Measurements from ENCODE around the gene FAR2. TPM values are rescaled to one million over a fixed set of nuclear protein-coding genes. Genes with fewer than 3 reads are reported as not detected.

The FAR2 gene
- total and polyA plus RNA-seq, 2 of the 13 experiments (the other 11 are each of a cell fraction or from before 2014, with no cell fraction given): not detected

DNA sequence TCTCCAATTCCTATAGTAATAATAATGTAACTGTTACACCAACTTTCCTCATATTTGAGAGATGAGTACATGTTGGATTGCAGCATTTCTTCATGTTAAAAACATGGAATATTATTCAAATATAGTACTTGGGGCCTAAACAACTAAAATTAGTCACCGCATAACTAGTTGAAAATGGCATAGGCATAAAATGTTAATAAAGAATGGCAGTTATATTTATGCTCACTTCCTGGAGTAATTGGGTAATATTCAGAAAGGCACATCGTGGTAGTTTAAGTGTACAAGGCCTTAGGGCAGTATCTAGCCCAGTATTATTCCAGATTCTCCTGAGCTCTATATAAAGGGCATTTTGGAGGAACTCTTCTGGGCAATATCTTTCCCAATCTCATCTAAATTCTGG lies 185.9 kb downstream of the FAR2 start:
- 98% methylated on average over 2 of the region's 2 CpGs for WGBS (ENCODE audit: low lambda C conversion rate)
- in situ Hi-C loops (cut with HindIII; ENCODE audit: extremely low pct_ligation_motif_present, low pct_unique_long_range_greater_than_20kb): no loop called here
- Histone ChIP-seq H3K27me3 (ENCODE audit: control insufficient read depth in 1 of 2, insufficient read depth in 2 of 2, low read length in 2 of 2) (no peaks in the 10 kb centered on the region), H3K4me3 (replicated peaks in 1 of 3; ENCODE audit: insufficient read depth in 1 of 3, low read depth in 2 of 3, low read length in 3 of 3) (no peak overlapping the region), H3K36me3 (replicated peaks in 1 of 2; ENCODE audit: control insufficient read depth in 1 of 2, insufficient read depth in 2 of 2, low read length in 2 of 2) (no peaks in the 10 kb centered on the region), H3K9me3 (ENCODE audit: low read length) (no peaks in the 10 kb centered on the region), H3K4me2 (ENCODE audit: low read depth, low read length) (no peak overlapping the region), H3K9ac (ENCODE audit: insufficient read depth, low read depth, low read length) (no peak overlapping the region), H3K79me2 (ENCODE audit: insufficient read depth, low read length) (no peaks in the 10 kb centered on the region), H3K4me1 (ENCODE audit: insufficient read depth, low read length) (no peaks in the 10 kb centered on the region), H3K27ac (ENCODE audit: extremely low read length, insufficient read depth, low read length) (no peak overlapping the region), H4K20me1 (ENCODE audit: insufficient read depth, low read length) (no peaks in the 10 kb centered on the region), H2AFZ (ENCODE audit: low read length) (no peak overlapping the region)
- ChIA-PET POLR2A (no interaction called here), CTCF (ENCODE audit: low intra/inter-chr PET ratio, low total read pairs) (no interaction called here)
- no peak for ATAC-seq
- no TSS peak for BruUV-seq (replicated peaks)
- TF ChIP-seq ZNF782 (CRISPR knock-in tag; IDR thresholded peaks at IDR 0.05; ENCODE audit: borderline replicate concordance) (no peak), ZNF101 (CRISPR knock-in tag; IDR thresholded peaks at IDR 0.05; ENCODE audit: borderline replicate concordance, low read depth) (no peak), THYN1 (CRISPR knock-in tag; IDR thresholded peaks at IDR 0.05; ENCODE audit: borderline replicate concordance, low read depth) (no peak), SP2 (CRISPR knock-in tag; IDR thresholded peaks at IDR 0.05) (no peak), ZNF552 (CRISPR knock-in tag; IDR thresholded peaks at IDR 0.05; ENCODE audit: borderline replicate concordance) (no peak), NFYB (CRISPR knock-in tag; IDR thresholded peaks at IDR 0.05) (no peak), NPAS2 (CRISPR knock-in tag; IDR thresholded peaks at IDR 0.05; ENCODE audit: borderline replicate concordance) (no peak), MAFF (IDR thresholded peaks at IDR 0.05; ENCODE audit: low read depth, low read length) (no peak), ZKSCAN5 (CRISPR knock-in tag; IDR thresholded peaks at IDR 0.05) (no peak), ISX (CRISPR knock-in tag; conservative IDR thresholded peaks at IDR 0.05) (no peak), ZMYM4 (CRISPR knock-in tag; IDR thresholded peaks at IDR 0.05) (no peak), ZFP82 (CRISPR knock-in tag; IDR thresholded peaks at IDR 0.05; ENCODE audit: borderline replicate concordance) (no peak), ZNF841 (CRISPR knock-in tag; IDR thresholded peaks at IDR 0.05; ENCODE audit: borderline replicate concordance) (no peak), ZNF563 (CRISPR knock-in tag; IDR thresholded peaks at IDR 0.05) (no peak)
- TF ChIP-seq, protein P1, sequence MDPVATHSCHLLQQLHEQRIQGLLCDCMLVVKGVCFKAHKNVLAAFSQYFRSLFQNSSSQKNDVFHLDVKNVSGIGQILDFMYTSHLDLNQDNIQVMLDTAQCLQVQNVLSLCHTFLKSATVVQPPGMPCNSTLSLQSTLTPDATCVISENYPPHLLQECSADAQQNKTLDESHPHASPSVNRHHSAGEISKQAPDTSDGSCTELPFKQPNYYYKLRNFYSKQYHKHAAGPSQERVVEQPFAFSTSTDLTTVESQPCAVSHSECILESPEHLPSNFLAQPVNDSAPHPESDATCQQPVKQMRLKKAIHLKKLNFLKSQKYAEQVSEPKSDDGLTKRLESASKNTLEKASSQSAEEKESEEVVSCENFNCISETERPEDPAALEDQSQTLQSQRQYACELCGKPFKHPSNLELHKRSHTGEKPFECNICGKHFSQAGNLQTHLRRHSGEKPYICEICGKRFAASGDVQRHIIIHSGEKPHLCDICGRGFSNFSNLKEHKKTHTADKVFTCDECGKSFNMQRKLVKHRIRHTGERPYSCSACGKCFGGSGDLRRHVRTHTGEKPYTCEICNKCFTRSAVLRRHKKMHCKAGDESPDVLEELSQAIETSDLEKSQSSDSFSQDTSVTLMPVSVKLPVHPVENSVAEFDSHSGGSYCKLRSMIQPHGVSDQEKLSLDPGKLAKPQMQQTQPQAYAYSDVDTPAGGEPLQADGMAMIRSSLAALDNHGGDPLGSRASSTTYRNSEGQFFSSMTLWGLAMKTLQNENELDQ (CRISPR knock-in tag; IDR thresholded peaks at IDR 0.05; ENCODE audit: borderline replicate concordance): no peak
- TF ChIP-seq, protein P2, sequence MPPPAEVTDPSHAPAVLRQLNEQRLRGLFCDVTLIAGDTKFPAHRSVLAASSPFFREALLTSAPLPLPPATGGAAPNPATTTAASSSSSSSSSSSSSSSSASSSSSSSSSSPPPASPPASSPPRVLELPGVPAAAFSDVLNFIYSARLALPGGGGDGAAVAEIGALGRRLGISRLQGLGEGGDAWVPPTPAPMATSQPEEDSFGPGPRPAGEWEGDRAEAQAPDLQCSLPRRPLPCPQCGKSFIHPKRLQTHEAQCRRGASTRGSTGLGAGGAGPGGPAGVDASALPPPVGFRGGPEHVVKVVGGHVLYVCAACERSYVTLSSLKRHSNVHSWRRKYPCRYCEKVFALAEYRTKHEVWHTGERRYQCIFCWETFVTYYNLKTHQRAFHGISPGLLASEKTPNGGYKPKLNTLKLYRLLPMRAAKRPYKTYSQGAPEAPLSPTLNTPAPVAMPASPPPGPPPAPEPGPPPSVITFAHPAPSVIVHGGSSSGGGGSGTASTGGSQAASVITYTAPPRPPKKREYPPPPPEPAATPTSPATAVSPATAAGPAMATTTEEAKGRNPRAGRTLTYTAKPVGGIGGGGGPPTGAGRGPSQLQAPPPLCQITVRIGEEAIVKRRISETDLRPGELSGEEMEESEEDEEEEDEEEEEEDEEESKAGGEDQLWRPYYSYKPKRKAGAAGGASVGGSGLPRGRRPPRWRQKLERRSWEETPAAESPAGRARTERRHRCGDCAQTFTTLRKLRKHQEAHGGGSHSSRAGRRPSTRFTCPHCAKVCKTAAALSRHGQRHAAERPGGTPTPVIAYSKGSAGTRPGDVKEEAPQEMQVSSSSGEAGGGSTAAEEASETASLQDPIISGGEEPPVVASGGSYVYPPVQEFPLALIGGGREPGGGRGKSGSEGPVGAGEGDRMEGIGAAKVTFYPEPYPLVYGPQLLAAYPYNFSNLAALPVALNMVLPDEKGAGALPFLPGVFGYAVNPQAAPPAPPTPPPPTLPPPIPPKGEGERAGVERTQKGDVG (CRISPR knock-in tag; IDR thresholded peaks at IDR 0.05; ENCODE audit: borderline replicate concordance): no peak
- TF ChIP-seq, protein P3, sequence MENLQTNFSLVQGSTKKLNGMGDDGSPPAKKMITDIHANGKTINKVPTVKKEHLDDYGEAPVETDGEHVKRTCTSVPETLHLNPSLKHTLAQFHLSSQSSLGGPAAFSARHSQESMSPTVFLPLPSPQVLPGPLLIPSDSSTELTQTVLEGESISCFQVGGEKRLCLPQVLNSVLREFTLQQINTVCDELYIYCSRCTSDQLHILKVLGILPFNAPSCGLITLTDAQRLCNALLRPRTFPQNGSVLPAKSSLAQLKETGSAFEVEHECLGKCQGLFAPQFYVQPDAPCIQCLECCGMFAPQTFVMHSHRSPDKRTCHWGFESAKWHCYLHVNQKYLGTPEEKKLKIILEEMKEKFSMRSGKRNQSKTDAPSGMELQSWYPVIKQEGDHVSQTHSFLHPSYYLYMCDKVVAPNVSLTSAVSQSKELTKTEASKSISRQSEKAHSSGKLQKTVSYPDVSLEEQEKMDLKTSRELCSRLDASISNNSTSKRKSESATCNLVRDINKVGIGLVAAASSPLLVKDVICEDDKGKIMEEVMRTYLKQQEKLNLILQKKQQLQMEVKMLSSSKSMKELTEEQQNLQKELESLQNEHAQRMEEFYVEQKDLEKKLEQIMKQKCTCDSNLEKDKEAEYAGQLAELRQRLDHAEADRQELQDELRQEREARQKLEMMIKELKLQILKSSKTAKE (CRISPR knock-in tag; IDR thresholded peaks at IDR 0.05; ENCODE audit: borderline replicate concordance): no peak
- no peak for DNase-seq (ENCODE audit: low spot score)
- intact Hi-C loops (cut with micrococcal nuclease; ENCODE audit: unreplicated experiment): no loop called here
- no peak for FAIRE-seq
